ENCODE results near the gene EIF4A3. TPM values are rescaled to one million over a fixed set of nuclear protein-coding genes. Genes with fewer than 3 reads are reported as not detected.
A peak's percentile ranks its signal among the peaks of the same experiment; 100 is the strongest.

EIF4A3 gene
- total RNA-seq, 1 donor from 2014 or later: 76.6 TPM

DNA sequence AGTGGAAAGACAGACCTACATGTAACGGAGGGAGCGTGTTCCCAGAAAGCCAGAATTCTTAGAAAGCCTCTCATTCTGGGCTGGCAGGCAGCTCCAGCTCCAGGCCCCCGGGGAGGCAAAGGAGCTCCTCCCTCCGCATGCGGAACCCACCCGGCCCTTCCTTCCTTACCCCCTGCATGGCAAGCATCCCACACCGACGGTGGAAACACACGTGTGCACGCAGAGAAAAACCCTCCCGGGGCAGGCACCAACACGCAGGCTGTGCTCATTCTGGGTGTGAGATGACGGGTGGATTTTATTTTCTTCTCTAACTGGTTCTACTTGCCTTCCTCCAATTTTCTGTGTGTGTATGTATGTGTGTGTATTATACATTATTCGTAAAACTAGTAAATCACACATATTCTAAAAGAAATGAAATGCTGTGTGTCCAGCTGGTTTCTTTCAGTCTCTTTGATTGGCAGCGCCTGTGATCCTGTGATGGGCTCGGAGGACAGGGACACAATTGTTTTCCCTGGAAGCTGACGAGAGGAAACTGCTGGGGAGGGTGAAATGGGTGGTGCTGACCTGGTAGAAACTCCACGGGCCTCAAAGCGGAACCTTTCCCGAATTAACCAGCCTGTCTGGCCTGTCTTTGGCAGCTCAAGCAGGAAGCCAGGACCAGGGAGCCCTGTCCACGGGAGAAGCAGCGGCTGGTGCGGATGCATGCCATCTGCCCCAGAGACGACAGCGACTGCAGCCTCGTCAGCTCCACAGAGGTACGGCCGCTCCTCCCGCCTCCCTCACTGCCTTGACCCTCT, 45.1 kb upstream of the EIF4A3 start:
- TF ChIP-seq, protein P1, sequence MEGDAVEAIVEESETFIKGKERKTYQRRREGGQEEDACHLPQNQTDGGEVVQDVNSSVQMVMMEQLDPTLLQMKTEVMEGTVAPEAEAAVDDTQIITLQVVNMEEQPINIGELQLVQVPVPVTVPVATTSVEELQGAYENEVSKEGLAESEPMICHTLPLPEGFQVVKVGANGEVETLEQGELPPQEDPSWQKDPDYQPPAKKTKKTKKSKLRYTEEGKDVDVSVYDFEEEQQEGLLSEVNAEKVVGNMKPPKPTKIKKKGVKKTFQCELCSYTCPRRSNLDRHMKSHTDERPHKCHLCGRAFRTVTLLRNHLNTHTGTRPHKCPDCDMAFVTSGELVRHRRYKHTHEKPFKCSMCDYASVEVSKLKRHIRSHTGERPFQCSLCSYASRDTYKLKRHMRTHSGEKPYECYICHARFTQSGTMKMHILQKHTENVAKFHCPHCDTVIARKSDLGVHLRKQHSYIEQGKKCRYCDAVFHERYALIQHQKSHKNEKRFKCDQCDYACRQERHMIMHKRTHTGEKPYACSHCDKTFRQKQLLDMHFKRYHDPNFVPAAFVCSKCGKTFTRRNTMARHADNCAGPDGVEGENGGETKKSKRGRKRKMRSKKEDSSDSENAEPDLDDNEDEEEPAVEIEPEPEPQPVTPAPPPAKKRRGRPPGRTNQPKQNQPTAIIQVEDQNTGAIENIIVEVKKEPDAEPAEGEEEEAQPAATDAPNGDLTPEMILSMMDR (IDR thresholded peaks at IDR 0.05; ENCODE audit: unreplicated experiment): no peak
- no peak overlapping the region for H3K4me3 Mint-ChIP-seq (ENCODE audit: unreplicated experiment)
- H3K4me1 Mint-ChIP-seq (ENCODE audit: unreplicated experiment): peaks cover 4% of the 10 kb centered on the region
- no peaks in the 10 kb centered on the region for H3K9me3 Mint-ChIP-seq (ENCODE audit: unreplicated experiment)
- peaks cover 5% of the 10 kb centered on the region for H3K27me3 Mint-ChIP-seq (ENCODE audit: unreplicated experiment)
- H3K36me3 Mint-ChIP-seq (ENCODE audit: low read depth, unreplicated experiment): no peaks in the 10 kb centered on the region
- DNase-seq (ENCODE audit: low spot score): no peak
- H3K27ac Mint-ChIP-seq (ENCODE audit: unreplicated experiment): peak overlapping the region; percentile 24

DNA sequence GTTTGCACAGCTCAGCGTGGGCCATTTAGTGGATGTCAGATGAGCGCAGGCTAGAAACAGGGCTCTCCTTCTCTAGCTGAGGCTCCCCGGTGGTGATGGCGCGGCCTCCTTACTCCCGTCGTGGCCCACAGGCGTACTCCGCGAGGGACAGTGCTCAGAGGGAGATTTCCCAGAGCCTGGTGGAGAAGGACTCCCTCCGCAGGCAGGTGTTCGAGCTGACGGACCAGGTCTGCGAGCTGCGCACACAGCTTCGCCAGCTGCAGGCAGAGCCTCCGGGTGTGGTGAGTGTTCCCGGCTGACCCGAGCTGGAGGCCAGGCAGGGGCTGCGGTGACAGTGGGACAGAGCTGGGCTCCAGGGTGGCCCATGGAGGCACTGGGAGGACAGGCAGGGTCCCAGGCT, 44.3 kb upstream of the EIF4A3 start:
- Mint-ChIP-seq H3K27ac (ENCODE audit: unreplicated experiment) (no peak overlapping the region), H3K27me3 (ENCODE audit: unreplicated experiment) (peaks cover 7% of the 10 kb centered on the region), H3K9me3 (ENCODE audit: unreplicated experiment) (no peaks in the 10 kb centered on the region), H3K36me3 (ENCODE audit: low read depth, unreplicated experiment) (no peaks in the 10 kb centered on the region), H3K4me1 (ENCODE audit: unreplicated experiment) (peaks cover 4% of the 10 kb centered on the region), H3K4me3 (ENCODE audit: unreplicated experiment) (no peak overlapping the region)
- TF ChIP-seq, protein P1 (IDR thresholded peaks at IDR 0.05; ENCODE audit: unreplicated experiment): no peak
- DNase-seq (ENCODE audit: low spot score): no peak

DNA sequence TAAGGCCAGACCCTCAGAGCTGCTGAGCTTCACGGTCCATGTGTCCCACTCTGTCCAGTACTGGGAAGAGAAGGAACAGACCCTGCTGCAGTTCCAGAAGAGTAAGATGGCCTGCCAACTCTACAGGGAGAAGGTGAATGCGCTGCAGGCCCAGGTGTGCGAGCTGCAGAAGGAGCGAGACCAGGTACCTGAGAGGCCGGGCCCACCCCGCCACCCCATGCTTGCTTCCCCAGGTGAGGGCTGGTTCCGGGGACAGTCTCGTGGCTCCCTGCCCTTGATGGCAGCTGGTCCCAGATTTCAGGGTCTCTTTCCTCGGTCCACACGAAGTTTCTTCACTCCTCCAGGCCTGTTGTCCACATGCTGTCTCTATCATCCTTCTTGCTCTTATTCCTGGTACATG, 43.8 kb upstream of the EIF4A3 start:
- DNase-seq (ENCODE audit: low spot score): no peak
- no peaks in the 10 kb centered on the region for H3K9me3 Mint-ChIP-seq (ENCODE audit: unreplicated experiment)
- H3K4me3 Mint-ChIP-seq (ENCODE audit: unreplicated experiment): no peak overlapping the region
- no peaks in the 10 kb centered on the region for H3K36me3 Mint-ChIP-seq (ENCODE audit: low read depth, unreplicated experiment)
- H3K27ac Mint-ChIP-seq (ENCODE audit: unreplicated experiment): no peak overlapping the region
- H3K4me1 Mint-ChIP-seq (ENCODE audit: unreplicated experiment): peaks cover 4% of the 10 kb centered on the region
- H3K27me3 Mint-ChIP-seq (ENCODE audit: unreplicated experiment): peaks cover 7% of the 10 kb centered on the region
- TF ChIP-seq, protein P1 (IDR thresholded peaks at IDR 0.05; ENCODE audit: unreplicated experiment): no peak

DNA sequence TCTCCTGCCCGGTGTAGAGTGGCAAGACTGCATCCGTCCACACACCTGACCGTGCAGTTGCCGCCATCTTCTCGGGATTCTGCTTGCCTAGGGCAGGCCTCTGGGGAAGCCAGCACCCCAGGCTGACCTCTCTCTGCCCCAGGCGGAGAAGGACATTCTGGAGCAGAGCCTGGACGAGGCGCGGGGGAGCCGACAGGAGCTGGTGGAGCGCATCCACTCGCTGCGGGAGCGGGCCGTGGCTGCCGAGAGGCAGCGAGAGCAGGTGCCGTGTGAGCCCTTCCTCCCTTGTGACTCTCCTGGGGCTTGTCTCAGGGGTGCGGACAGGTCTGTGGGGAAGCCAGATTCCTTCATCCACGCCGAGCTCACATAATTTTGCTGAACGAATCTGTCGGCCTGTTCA, 42.7 kb upstream of the EIF4A3 start:
- Mint-ChIP-seq H3K4me1 (ENCODE audit: unreplicated experiment) (peaks cover 4% of the 10 kb centered on the region), H3K27me3 (ENCODE audit: unreplicated experiment) (peaks cover 7% of the 10 kb centered on the region), H3K9me3 (ENCODE audit: unreplicated experiment) (no peaks in the 10 kb centered on the region), H3K4me3 (ENCODE audit: unreplicated experiment) (no peak overlapping the region), H3K36me3 (ENCODE audit: low read depth, unreplicated experiment) (no peaks in the 10 kb centered on the region), H3K27ac (ENCODE audit: unreplicated experiment) (no peak overlapping the region)
- no peak for DNase-seq (ENCODE audit: low spot score)
- TF ChIP-seq, protein P1 (IDR thresholded peaks at IDR 0.05; ENCODE audit: unreplicated experiment): no peak

DNA sequence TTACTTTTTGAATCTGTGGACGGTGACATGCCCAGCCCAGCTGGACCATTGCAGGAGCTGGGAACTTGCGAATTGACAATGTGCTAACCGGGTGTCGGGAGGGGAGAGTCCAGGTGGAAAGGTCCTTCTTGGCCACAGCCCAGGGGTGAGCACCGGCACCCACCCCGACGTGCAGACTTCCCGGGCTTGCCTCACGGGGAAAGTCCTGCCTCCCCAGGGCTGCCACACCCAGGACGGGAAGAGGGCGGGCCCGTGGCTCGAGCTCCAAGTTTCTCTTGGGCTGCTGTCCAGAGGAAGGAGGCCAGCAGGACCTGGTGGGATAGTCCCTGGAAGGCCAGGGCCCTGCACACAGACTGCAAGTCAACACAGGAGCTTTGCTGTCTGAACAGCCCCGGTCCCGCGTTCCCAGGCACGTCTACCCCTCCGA, 40.6 kb upstream of the EIF4A3 start:
- Mint-ChIP-seq H3K4me1 (ENCODE audit: unreplicated experiment) (peaks cover 4% of the 10 kb centered on the region), H3K27ac (ENCODE audit: unreplicated experiment) (no peak overlapping the region), H3K27me3 (ENCODE audit: unreplicated experiment) (peaks cover 4% of the 10 kb centered on the region), H3K4me3 (ENCODE audit: unreplicated experiment) (no peak overlapping the region), H3K9me3 (ENCODE audit: unreplicated experiment) (no peaks in the 10 kb centered on the region), H3K36me3 (ENCODE audit: low read depth, unreplicated experiment) (no peaks in the 10 kb centered on the region)
- no peak for DNase-seq (ENCODE audit: low spot score)
- TF ChIP-seq, protein P1 (IDR thresholded peaks at IDR 0.05; ENCODE audit: unreplicated experiment): no peak
